Kidney (tissue), 14 donors: ENCODE measurements around the gene ZNF592. TPM values are rescaled to one million over a fixed set of nuclear protein-coding genes. Genes with fewer than 3 reads are reported as not detected.

Experiments
- DNase-seq, 5 donors: peaks; one replicate each; pipeline ENCODE4 v3.0.0-alpha.2; 2013 to 2020
- FAIRE-seq: peaks from 2 replicates; lab custom pipeline; 2012; peaks lifted over from hg19 to GRCh38; lab: Jason Lieb, UNC
- H3K27ac ChIP-seq, 2 donors: one replicate each; pipeline ENCODE4 v1.7.0; 2013; ENCODE audit warnings: low read depth in 2 of 2, low read length in 2 of 2, inconsistent platforms in 1 of 2
- H3K27me3 ChIP-seq: one replicate; pipeline ENCODE4 v1.7.1; 2013; ENCODE audit warnings: low read length, inconsistent platforms; ENCODE audit not compliant: control insufficient read depth, insufficient read depth
- H3K36me3 ChIP-seq, 3 donors: one replicate each; pipeline versions ENCODE4 v1.7.0 to v1.7.1; 2013; ENCODE audit warnings: low read length in 3 of 3, control low read depth in 1 of 3, inconsistent platforms in 1 of 3; ENCODE audit not compliant: insufficient read depth in 3 of 3, control insufficient read depth in 2 of 3
- H3K4me1 ChIP-seq, 3 donors: one replicate each; pipeline versions ENCODE4 v1.7.0 to v1.7.1; 2013; ENCODE audit warnings: low read length in 3 of 3, inconsistent platforms in 1 of 3, low read depth in 1 of 3; ENCODE audit not compliant: control insufficient read depth in 2 of 3, insufficient read depth in 2 of 3
- H3K4me3 ChIP-seq, 3 donors: one replicate each; pipeline versions ENCODE4 v1.7.0 to v1.8.1; 2013; ENCODE audit warnings: low read length in 3 of 3, control low read depth in 1 of 3, inconsistent platforms in 1 of 3
- H3K9ac ChIP-seq, 3 donors: one replicate each; pipeline versions ENCODE4 v1.7.0 to v1.7.1; 2013; ENCODE audit warnings: low read length in 3 of 3, control low read depth in 1 of 3, inconsistent platforms in 1 of 3
- H3K9me3 ChIP-seq, 3 donors: one replicate each; pipeline versions ENCODE4 v1.7.0 to v1.7.1; 2013; ENCODE audit warnings: low read length in 3 of 3, control low read depth in 1 of 3, inconsistent platforms in 1 of 3; ENCODE audit not compliant: control insufficient read depth in 2 of 3, insufficient read depth in 1 of 3
- CTCF ChIP-seq: IDR thresholded peaks from 3 replicates; pipeline ENCODE4 v1.5.1; 2012; ENCODE audit warnings: mild to moderate bottlenecking, moderate library complexity, borderline replicate concordance; ENCODE audit not compliant: insufficient read depth; ENCODE audit errors: extremely low read depth
- intact Hi-C: fragments of 100-400 bp; cut with DNase I; formaldehyde crosslinking; loops from one replicate; pipeline ENCODE4 v1.11.1; 2022
- polyA plus RNA-seq: library from polyadenylated mRNA; stranded (reverse); fragments of 350-450 nt; fragmentation: Illumina TruSeq; extraction: RNeasy Lipid Tissue Mini Kit (QIAGEN cat#74804); gene quantifications from one replicate; pipeline ENCODE4 v1.2.3, GENCODE V29; 2014; ENCODE audit warnings: low read depth, low replicate concordance; ENCODE audit not compliant: insufficient read depth
- total RNA-seq: library from RNA; stranded (reverse); fragmentation: NEBNext Ultra II Directional; extraction: Animal tissue kit (Norgen Biotek cat#: 25700); gene quantifications from one replicate; pipeline ENCODE4 v1.2.1, GENCODE V29; 2021
- donor health status: control.
- donor health status: control.
- donor health status: control.
- donor health status: control.
- donor health status: control.
- donor health status: DM: yes; HTN: yes; CAD: no.
- donor health status: Normal renal cell carcinoma (clear cell type).

The ZNF592 gene
- total and polyA plus RNA-seq, 2 donors from 2014 or later = 6.9 to 31.6 TPM

GRCh38 chr15:84827246-84827645, 78.9 kb downstream of the ZNF592 start:
- no peak for TF ChIP-seq CTCF
- H3K4me1 ChIP-seq = peaks cover 2 to 31% (median 22%) of the 10 kb centered on the region in 3 donors
- FAIRE-seq (no peak), DNase-seq (no peak)
- no peaks in the 10 kb centered on the region for H3K9me3 ChIP-seq
- H3K27ac ChIP-seq = no peak overlapping the region
- no peak overlapping the region for H3K4me3 ChIP-seq
- H3K9ac ChIP-seq = no peak overlapping the region
- no peaks in the 10 kb centered on the region for H3K27me3 ChIP-seq
- H3K36me3 ChIP-seq = peaks cover 0 to 6% (median 0%) of the 10 kb centered on the region in 3 donors
- intact Hi-C loops = no loop called here

- no peak overlapping the region for H3K27ac ChIP-seq
- no peak overlapping the region for H3K9ac ChIP-seq
Measured at GRCh38 chr15:84828086-84828908, 79.9 kb downstream of the ZNF592 start.

GRCh38 chr15:84829428-84829827, 81.0 kb downstream of the ZNF592 start:
- Histone ChIP-seq H3K4me1 (peaks cover 0 to 16% (median 9%) of the 10 kb centered on the region in 3 donors), H3K27me3 (no peaks in the 10 kb centered on the region), H3K36me3 (peaks cover 0 to 6% (median 0%) of the 10 kb centered on the region in 3 donors), H3K4me3 (no peak overlapping the region), H3K9ac (no peak overlapping the region), H3K9me3 (no peaks in the 10 kb centered on the region), H3K27ac (no peak overlapping the region)
- no peak for TF ChIP-seq CTCF
- no peak for DNase-seq
- no peak for FAIRE-seq
- intact Hi-C loops = no loop called here

More at GRCh38 chr15:84828086-84828908, 79.9 kb downstream of the ZNF592 start:
- Histone ChIP-seq H3K36me3 (peaks cover 0 to 6% (median 0%) of the 10 kb centered on the region in 3 donors), H3K27me3 (no peaks in the 10 kb centered on the region), H3K4me3 (no peak overlapping the region), H3K9me3 (no peaks in the 10 kb centered on the region), H3K4me1 (peaks cover 2 to 21% (median 17%) of the 10 kb centered on the region in 3 donors)
- intact Hi-C loops = no loop called here
- no peak for TF ChIP-seq CTCF
- peak in 1 of 5 donors; percentile 32 for DNase-seq
- no peak for FAIRE-seq
